Common myeloid progenitor, CD34-positive (primary cell): ENCODE measurements around the gene IGSF9B.

ENCODE experiments used
- CTCF ChIA-PET: fragments of 350-600 bp; sonication (Branson Sonifier 250); formaldehyde crosslinking; loops from one replicate; lab custom pipeline; 2021; ENCODE audit warnings: antibody characterized with exemption; lab: Charles Lee
- POLR2A ChIA-PET: fragments of 350-600 bp; sonication (Branson Sonifier 250); formaldehyde crosslinking; loops from one replicate; lab custom pipeline; 2021; ENCODE audit warnings: antibody characterized with exemption; lab: Charles Lee
- DNase-seq, 3 donors: peaks; one replicate each; pipeline versions ENCODE4 v3.0.0 to v3.0.0-alpha.2; 2013
- H3K27ac ChIP-seq, 2 experiments: 1 replicate in 1 of 2; 2 replicates in 1 of 2; pipeline ENCODE4 v1.7.0; 2013; ENCODE audit warnings: inconsistent platforms in 2 of 2, low read length in 2 of 2, mild to moderate bottlenecking in 2 of 2, low read depth in 1 of 2, moderate library complexity in 1 of 2; ENCODE audit not compliant: severe bottlenecking in 2 of 2, insufficient read depth in 1 of 2, poor library complexity in 1 of 2
- H3K27me3 ChIP-seq, 5 experiments: replicated peaks in 2 of 5; 1 replicate in 3 of 5; 2 replicates in 2 of 5; pipeline versions ENCODE4 v1.6.1 to v1.7.0; 2013; ENCODE audit warnings: low read length in 4 of 5, mild to moderate bottlenecking in 2 of 5, moderate library complexity in 2 of 5, inconsistent platforms in 1 of 5; ENCODE audit not compliant: insufficient read depth in 5 of 5, control insufficient read depth in 4 of 5
- H3K36me3 ChIP-seq, 4 experiments: 1 replicate in 2 of 4; 2 replicates in 2 of 4; pipeline versions ENCODE4 v1.6.1 to v1.7.0; 2013; ENCODE audit warnings: low read length in 3 of 4, control low read depth in 1 of 4, mild to moderate bottlenecking in 1 of 4; ENCODE audit not compliant: control insufficient read depth in 4 of 4, insufficient read depth in 4 of 4
- H3K4me1 ChIP-seq, 4 experiments: 1 replicate in 3 of 4; 2 replicates in 1 of 4; pipeline versions ENCODE4 v1.6.1 to v1.7.1; 2013; ENCODE audit warnings: low read length in 3 of 4, mild to moderate bottlenecking in 3 of 4, control low read depth in 1 of 4, inconsistent platforms in 1 of 4, moderate library complexity in 1 of 4; ENCODE audit not compliant: control insufficient read depth in 4 of 4, insufficient read depth in 4 of 4; ENCODE audit errors: control extremely low read depth in 1 of 4
- H3K4me3 ChIP-seq, 7 experiments: 1 replicate in 4 of 7; 2 replicates in 3 of 7; pipeline versions ENCODE4 v1.5.1 to v1.7.0; 2013; ENCODE audit warnings: mild to moderate bottlenecking in 7 of 7, low read length in 6 of 7, moderate library complexity in 6 of 7, inconsistent platforms in 2 of 7, low read depth in 2 of 7, control low read depth in 1 of 7; ENCODE audit not compliant: insufficient read depth in 4 of 7, control insufficient read depth in 1 of 7; ENCODE audit errors: extremely low read depth in 1 of 7
- H3K9me3 ChIP-seq, 5 experiments: 1 replicate in 4 of 5; 2 replicates in 1 of 5; pipeline versions ENCODE4 v1.6.1 to v1.7.1; 2013; ENCODE audit warnings: low read length in 4 of 5, mild to moderate bottlenecking in 2 of 5, inconsistent platforms in 1 of 5, low read depth in 1 of 5, moderate library complexity in 1 of 5; ENCODE audit not compliant: control insufficient read depth in 4 of 5, insufficient read depth in 2 of 5; ENCODE audit errors: control extremely low read depth in 1 of 5
- WGBS: methylation state at CpG from one replicate; pipeline ENCODE4 v1.1.5; 2013; ENCODE audit not compliant: insufficient coverage; 5-methylcytosine and 5-hydroxymethylcytosine counted together

IGSF9B gene

DNA sequence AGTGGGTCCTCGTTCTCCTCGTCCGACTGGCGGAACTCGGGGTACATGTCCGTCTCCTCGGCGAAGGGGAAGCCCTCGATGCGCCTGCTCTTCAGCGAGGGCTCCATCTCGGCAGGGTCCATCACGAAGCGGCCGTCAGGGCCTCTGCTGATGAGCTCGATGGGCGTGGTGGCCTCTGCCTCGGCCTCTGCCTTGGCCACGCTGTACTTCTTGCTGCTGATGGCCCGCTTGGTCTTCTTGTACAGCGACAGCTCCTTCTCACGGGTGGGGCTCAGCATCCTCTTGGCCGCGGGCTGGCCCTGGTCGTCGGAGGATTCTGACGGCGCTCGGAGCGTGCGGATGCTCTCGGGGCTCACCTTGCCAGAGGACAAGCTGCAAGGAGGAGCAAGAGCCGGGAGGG lies 35.7 kb downstream of the IGSF9B start:
- peaks cover 0 to 8% (median 2%) of the 10 kb centered on the region in 4 experiments for H3K4me1 ChIP-seq
- no peak overlapping the region for H3K4me3 ChIP-seq
- 94% methylated on average over 33 of the region's 33 CpGs for WGBS
- H3K27ac ChIP-seq = no peak overlapping the region
- H3K9me3 ChIP-seq = no peaks in the 10 kb centered on the region
- ChIA-PET CTCF (no interaction called here), POLR2A (no interaction called here)
- H3K36me3 ChIP-seq = peaks cover 0 to 4% (median 0%) of the 10 kb centered on the region in 4 experiments
- DNase-seq = no peak
- H3K27me3 ChIP-seq = peaks cover 0 to 40% (median 9%) of the 10 kb centered on the region in 5 experiments

DNA sequence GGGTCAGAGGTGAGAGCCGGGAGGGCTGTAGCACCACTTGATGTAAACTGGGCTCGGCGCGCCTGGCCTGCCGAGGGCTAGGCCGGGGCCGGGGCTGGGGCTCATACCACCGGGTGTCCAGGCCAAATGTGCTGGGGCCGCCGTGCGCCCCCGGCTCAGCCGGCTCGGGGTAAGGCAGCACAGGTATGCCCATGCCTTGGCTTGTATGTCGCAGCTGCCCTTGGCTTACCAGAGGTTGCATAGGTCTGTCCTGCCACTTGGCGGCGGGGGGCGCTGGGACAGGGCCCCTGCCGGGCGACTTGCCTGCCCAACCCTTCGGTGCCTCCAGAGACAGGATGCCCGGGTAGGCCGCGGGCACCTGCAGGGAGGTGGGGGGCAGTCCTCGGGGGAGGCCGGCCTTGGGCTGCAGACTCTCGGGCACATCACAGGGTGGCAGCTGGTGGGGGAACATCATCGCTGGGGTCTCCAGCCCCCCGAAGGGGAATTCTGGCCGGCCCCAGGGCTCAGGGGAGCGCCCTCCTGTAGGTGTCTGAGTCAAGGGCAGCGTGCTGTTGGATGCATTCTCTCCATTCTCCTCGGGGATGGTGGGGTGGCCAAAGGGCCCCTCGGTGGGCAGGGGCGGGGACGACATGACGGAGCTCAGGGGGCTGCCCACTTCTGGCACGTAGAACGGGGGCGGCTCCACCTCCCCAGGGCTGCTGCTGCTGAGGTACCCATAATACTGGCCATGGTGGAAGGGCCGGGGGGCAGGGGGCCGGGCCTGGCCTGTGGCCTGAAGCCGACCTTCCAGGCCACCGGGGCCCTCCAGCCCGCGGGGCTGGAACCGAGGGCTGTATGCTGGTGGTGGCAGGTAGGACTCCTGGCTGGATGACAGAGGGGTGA lies 36.4 kb downstream of the IGSF9B start:
- WGBS = 98% methylated on average over 43 of the region's 47 CpGs
- H3K9me3 ChIP-seq = no peaks in the 10 kb centered on the region
- DNase-seq = no peak
- no peak overlapping the region for H3K27ac ChIP-seq
- ChIA-PET POLR2A (no interaction called here), CTCF (no interaction called here)
- no peak overlapping the region for H3K4me3 ChIP-seq
- H3K36me3 ChIP-seq = peaks cover 0 to 3% (median 0%) of the 10 kb centered on the region in 4 experiments
- peaks cover 0 to 8% (median 2%) of the 10 kb centered on the region in 4 experiments for H3K4me1 ChIP-seq
- H3K27me3 ChIP-seq = peaks cover 0 to 40% (median 9%) of the 10 kb centered on the region in 5 experiments

DNA sequence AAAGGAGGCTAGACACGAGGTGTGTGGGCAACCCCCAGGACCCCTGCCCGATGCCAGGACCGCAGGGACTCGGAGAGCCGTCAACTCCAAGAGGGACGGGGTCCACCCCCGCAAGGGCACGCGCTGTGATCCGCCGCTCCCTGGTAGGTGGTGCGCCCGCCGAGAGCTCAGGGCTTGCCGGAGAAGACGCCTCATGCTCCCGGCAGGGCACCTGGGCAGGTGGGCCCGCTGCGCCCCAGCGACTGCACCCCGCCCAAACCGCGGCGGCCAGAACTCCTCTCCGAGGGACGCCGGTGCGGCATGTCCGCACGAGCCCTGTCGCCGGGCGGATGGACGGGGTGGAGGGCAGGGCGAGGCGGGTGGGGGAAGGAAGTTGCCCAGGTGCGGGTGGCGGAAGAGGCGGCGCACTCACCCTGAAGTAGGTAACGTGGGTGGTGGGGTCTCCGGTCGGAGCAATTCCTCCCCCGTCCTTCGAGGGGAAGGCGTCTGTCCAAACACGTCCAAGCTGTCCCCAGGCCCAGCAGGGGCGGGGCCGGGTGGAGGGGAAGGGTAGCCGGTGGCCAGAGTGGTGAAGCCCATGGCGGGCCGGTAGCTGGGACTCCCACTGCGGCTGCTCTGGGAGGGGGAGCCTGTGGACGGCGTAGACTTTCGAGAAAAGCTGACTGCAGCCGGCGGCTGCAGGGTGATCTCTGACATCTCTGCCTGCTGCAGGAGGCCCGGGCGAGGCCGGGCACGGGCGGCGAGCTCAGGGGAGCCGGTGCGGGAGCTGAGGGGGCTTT lies 37.2 kb downstream of the IGSF9B start:
- peaks cover 0 to 40% (median 9%) of the 10 kb centered on the region in 5 experiments for H3K27me3 ChIP-seq
- H3K9me3 ChIP-seq = no peaks in the 10 kb centered on the region
- CTCF ChIA-PET = no interaction called here
- DNase-seq = no peak
- peaks cover 0 to 8% (median 2%) of the 10 kb centered on the region in 4 experiments for H3K4me1 ChIP-seq
- WGBS = 85% methylated on average over 59 of the region's 66 CpGs
- POLR2A ChIA-PET = no interaction called here
- no peak overlapping the region for H3K27ac ChIP-seq
- peak overlapping the region in 1 of 7 experiments; percentile 8 for H3K4me3 ChIP-seq
- no peaks in the 10 kb centered on the region for H3K36me3 ChIP-seq

DNA sequence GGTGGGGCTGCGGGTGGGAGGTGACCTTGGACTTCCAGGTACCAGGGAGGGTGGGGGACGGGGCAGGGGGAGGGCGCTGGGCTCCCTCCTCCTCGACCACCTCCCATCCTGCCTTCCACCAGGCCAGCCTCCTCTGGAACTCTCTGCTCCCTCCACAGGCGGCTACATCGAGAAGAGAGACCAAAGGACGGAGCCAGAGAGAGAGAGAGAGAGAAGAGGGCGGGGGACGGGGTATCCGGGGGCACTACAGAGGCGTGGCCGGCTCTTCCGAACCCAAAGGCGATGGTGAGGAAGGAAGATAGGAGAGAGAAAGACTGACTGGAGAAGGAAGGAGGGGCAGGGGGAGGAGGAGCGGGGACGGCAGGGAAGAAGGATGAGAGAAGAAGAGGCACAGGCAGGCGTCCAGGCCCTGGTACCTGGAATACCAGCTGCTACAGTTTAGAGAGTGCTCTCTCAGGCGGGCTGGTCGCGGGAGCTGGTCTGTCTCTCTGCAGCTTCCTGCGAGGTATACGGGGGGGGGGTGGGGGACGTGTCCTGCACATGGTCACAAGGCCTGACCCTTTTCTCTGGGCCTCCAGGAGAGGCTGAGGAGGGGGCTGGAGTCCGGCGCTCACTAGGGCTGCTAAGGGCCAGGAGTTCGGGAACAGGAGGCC lies 38.0 kb downstream of the IGSF9B start:
- CTCF ChIA-PET = no interaction called here
- no peaks in the 10 kb centered on the region for H3K9me3 ChIP-seq
- no peak overlapping the region for H3K27ac ChIP-seq
- peak in 1 of 3 donors; percentile 9 for DNase-seq
- H3K36me3 ChIP-seq = no peaks in the 10 kb centered on the region
- WGBS = 29% methylated on average over 14 of the region's 26 CpGs
- POLR2A ChIA-PET = no interaction called here
- peak overlapping the region in 3 of 7 experiments; percentile 8 to 28 (median 26) for H3K4me3 ChIP-seq
- H3K4me1 ChIP-seq = peaks cover 0 to 8% (median 2%) of the 10 kb centered on the region in 4 experiments
- H3K27me3 ChIP-seq = peaks cover 0 to 40% (median 9%) of the 10 kb centered on the region in 5 experiments

DNA sequence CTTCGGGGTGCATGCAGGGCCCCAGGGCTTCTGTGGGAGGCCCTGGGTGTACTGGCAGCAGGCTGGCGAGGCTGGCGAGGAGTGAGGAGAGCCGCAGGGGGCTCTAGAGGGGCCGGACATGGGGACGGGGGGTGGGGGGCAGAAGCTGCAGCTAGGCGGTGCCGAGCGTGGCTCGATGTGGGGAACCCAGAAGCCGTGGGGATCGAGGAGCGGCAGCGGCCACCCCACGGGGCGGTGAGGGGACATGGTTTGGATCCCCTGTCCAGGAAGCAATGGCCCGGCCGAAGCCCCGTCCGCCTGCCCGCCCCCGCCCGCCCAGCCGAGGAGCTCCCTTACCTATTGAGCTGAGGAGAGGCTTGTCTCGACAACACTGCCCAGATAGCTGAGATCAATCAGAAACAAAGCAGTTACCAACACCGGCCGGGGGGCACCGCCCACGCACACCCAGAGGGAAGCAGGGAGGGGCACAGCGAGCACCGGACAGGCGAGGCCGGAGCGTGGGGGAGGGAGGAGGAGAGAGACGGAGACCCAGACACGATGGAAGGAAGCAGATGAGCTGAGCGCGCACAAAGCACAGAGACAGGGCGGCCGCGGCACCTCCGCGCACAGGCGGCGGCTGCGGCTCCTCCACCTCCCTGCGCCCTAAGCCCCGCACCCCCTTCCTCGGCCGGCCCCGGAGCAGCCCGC lies 38.7 kb downstream of the IGSF9B start:
- ChIA-PET POLR2A (no interaction called here), CTCF (interaction anchor here (1.6 kb wide), 1 partner anchor 10 kb away, joined by 3 read pairs; no protein-coding TSS in a partner anchor)
- 49% methylated on average over 22 of the region's 52 CpGs for WGBS
- DNase-seq = no peak
- peaks cover 0 to 40% (median 7%) of the 10 kb centered on the region in 5 experiments for H3K27me3 ChIP-seq
- H3K4me1 ChIP-seq = peaks cover 0 to 8% (median 2%) of the 10 kb centered on the region in 4 experiments
- H3K27ac ChIP-seq = no peak overlapping the region
- peak overlapping the region in 3 of 7 experiments; percentile 8 to 28 (median 26) for H3K4me3 ChIP-seq
- H3K36me3 ChIP-seq = no peaks in the 10 kb centered on the region
- H3K9me3 ChIP-seq = no peaks in the 10 kb centered on the region

GRCh38 chr11:133916784-133917440 lies 39.9 kb downstream of the IGSF9B start:
- Histone ChIP-seq H3K4me3 (no peak overlapping the region), H3K4me1 (peaks cover 0 to 8% (median 2%) of the 10 kb centered on the region in 4 experiments), H3K9me3 (no peaks in the 10 kb centered on the region), H3K27ac (no peak overlapping the region), H3K27me3 (peaks cover 0 to 40% (median 7%) of the 10 kb centered on the region in 5 experiments), H3K36me3 (no peaks in the 10 kb centered on the region)
- ChIA-PET POLR2A (no interaction called here), CTCF (interaction anchor here (1.6 kb wide), 1 partner anchor 12 kb away, joined by 3 read pairs; no protein-coding TSS in a partner anchor)
- DNase-seq = no peak
- 96% methylated on average over 13 of the region's 14 CpGs for WGBS
